Mucosa of descending colon (tissue), 3 donors: Measurements from ENCODE around the gene NFIC. TPM values are rescaled to one million over a fixed set of nuclear protein-coding genes. Genes with fewer than 3 reads are reported as not detected.

Experiments
- ATAC-seq: fragments of 200-7000 bp; cut with Tn5 transposase; one replicate; pipeline ENCODE4 v1.9.1; 2020; ENCODE audit warnings: mild to moderate bottlenecking, moderate library complexity
- DNase-seq, 3 donors: peaks; one replicate each; pipeline ENCODE4 v3.0.0-alpha.2; 2020
- H3K36me3 ChIP-seq: fragments of 200-600 bp; one replicate; pipeline ENCODE4 v1.8.0; 2021; ENCODE audit warnings: low read depth, mild to moderate bottlenecking
- H3K4me1 ChIP-seq: fragments of 200-600 bp; one replicate; pipeline ENCODE4 v1.8.0; 2021; ENCODE audit warnings: low read depth, mild to moderate bottlenecking
- H3K4me3 ChIP-seq: fragments of 200-600 bp; one replicate; pipeline ENCODE4 v1.8.0; 2021; ENCODE audit warnings: mild to moderate bottlenecking
- H3K9me3 ChIP-seq: fragments of 200-600 bp; one replicate; pipeline ENCODE4 v1.8.0; 2021; ENCODE audit warnings: mild to moderate bottlenecking
- intact Hi-C, 2 donors: fragments of 100-400 bp; cut with DNase I in 1 of 2; cut with micrococcal nuclease in 1 of 2; formaldehyde crosslinking; loops; one replicate each; pipeline versions ENCODE4 v1.11.0 to v1.11.1; 2022; cut with DNase I, micrococcal nuclease
- total RNA-seq, 3 donors: library from RNA; stranded (reverse); fragmentation: NEBNext Ultra II Directional in 2 of 3; extraction: Animal tissue kit (Norgen Biotek cat#: 25700) in 2 of 3; gene quantifications; one replicate each; pipeline versions ENCODE4 v1.2.1 to v1.2.4, GENCODE V29; 2021 to 2023
- TF ChIP-seq, protein P1 (sequence below): fragments of 200-600 bp; IDR thresholded peaks from one replicate; pipeline ENCODE4 v1.8.0; 2022; ENCODE audit warnings: antibody characterized with exemption, mild to moderate bottlenecking
- donor health status: DM: no; HTN: no; CAD: no; lungs with moderate emphysema.
- donor health status: DM: no; HTN: no; CAD: no.
- donor health status: DM: no; HTN: yes; CAD: no.

The NFIC gene
- total RNA-seq, 3 donors from 2014 or later: 38.4 to 210 (median 79.3) TPM

DNA sequence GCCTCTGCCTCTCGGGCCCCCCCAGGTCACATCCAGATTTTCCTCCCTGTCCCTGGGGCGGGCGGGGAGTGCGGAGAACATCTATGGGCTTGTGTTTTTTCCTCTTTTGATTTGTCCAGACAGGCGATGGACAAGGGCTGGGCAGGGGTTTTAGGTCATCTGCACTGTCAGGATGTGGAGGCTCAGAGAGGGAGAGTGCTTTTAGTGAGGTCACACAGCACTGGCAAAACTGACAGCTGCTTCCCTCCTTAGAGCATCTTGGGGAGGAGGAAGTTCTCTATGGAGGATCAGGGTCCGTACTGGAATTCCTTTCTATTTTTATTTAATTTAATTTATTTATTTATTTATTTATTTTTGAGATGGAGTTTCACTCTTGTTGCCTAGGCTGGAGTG, 38.9 kb downstream of the NFIC start:
- H3K4me1 ChIP-seq: peaks cover 6% of the 10 kb centered on the region

DNA sequence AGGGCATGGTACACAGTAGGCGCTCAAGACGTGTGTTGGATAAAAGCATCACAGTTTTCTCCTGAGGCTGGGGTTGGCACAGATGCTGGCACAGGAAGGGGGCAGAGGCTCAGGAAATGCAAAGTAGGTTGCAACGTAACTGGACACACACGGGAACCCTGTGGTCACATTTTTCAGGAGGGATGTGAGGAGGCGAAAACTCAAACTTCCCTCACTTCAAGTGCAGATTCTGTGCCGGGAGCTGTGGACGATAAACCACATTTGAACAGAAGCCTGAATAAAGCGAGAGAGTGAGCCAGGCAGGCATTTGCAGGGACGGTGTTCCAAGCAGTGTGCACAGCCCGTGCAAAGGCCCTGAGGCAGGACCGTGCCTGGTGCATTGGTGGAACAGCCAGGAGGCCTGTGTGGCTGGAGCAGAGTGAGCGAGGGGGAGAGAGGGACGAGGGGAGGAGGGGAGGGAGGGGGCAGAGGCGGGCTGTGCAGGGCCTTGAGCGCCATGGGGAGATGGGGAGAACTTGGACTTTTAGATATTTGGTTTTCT, 40.3 kb downstream of the NFIC start:
- no peak for DNase-seq
- Histone ChIP-seq H3K4me1 (peaks cover 6% of the 10 kb centered on the region), H3K4me3 (no peak overlapping the region), H3K9me3 (no peaks in the 10 kb centered on the region), H3K36me3 (no peaks in the 10 kb centered on the region)
- intact Hi-C loops: no loop called here
- TF ChIP-seq, protein P1, sequence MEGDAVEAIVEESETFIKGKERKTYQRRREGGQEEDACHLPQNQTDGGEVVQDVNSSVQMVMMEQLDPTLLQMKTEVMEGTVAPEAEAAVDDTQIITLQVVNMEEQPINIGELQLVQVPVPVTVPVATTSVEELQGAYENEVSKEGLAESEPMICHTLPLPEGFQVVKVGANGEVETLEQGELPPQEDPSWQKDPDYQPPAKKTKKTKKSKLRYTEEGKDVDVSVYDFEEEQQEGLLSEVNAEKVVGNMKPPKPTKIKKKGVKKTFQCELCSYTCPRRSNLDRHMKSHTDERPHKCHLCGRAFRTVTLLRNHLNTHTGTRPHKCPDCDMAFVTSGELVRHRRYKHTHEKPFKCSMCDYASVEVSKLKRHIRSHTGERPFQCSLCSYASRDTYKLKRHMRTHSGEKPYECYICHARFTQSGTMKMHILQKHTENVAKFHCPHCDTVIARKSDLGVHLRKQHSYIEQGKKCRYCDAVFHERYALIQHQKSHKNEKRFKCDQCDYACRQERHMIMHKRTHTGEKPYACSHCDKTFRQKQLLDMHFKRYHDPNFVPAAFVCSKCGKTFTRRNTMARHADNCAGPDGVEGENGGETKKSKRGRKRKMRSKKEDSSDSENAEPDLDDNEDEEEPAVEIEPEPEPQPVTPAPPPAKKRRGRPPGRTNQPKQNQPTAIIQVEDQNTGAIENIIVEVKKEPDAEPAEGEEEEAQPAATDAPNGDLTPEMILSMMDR: no peak
- no peak for ATAC-seq

More for the DNA sequence above, 38.9 kb downstream of the NFIC start:
- Histone ChIP-seq H3K9me3 (no peaks in the 10 kb centered on the region), H3K4me3 (no peak overlapping the region), H3K36me3 (no peaks in the 10 kb centered on the region)
- no peak for DNase-seq
- intact Hi-C loops: no loop called here
- TF ChIP-seq, protein P1: no peak
- ATAC-seq: no peak

DNA sequence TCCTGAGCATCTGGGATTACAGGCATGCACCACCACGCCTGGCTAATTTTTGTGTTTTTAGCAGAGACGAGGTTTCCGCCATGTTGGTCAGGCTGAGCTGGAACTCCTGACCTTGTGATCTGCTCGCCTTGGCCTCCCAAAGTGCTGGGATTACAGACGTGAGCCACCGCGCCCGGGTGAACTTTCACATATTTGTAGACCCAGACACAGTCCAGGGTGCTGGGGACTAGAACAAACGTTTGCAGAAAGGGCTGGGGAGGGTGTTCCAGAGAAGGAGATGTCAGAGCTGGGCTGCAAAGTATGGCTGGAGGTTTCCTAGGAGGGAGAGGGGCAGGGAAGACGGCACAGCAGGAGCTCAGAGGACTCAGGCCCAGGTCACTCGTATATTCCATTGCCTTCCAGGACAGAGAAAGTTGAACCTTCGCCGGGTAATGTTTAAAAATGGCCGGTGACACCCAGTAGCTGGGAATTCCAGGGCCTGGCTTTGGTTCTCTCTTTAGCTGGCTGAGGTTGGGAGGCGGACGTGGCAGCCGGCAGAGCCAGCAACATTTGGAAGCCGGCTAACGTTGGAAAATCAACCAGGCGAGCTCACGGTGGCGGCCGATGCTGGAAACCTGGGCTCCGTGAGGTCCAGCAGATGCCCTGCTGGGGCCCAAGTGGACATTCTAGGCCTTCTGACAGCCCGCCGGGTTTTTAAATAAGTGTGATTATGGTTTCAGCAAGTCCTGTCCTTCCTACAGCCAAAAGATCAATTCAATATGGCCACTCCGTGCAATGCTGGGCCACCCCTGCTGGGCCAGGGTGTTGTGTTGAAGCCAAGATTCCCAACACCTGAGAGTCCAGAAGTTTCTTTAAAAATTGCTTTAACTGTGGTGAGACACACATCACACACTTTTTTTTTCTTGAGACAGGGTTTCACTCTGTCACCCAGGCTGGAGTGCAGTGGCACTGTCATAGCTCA, 41.5 kb downstream of the NFIC start:
- no peak for ATAC-seq
- TF ChIP-seq, protein P1: no peak

DNA sequence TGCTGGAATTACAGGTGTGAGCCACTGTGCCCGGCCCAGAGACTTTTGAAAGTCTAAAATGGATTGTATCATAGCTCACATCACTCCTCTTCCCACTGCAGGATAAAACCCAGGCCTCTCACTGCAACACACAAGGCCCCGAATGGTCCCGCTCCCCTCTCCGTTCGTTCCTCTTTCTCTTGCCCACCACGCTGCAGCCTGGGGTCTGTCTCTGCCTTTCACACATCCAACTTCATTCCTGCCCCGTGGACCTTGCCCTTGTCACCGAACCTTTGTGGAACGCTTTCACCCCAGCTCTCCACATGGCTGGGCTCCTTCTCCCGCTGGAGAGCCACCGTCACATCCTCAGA, 42.6 kb downstream of the NFIC start:
- Histone ChIP-seq H3K4me1 (no peaks in the 10 kb centered on the region), H3K36me3 (no peaks in the 10 kb centered on the region), H3K4me3 (no peak overlapping the region), H3K9me3 (no peaks in the 10 kb centered on the region)
- DNase-seq (no peak), ATAC-seq (no peak)
- TF ChIP-seq, protein P1: no peak
- intact Hi-C loops: no loop called here

More for the DNA sequence above, 41.5 kb downstream of the NFIC start:
- Histone ChIP-seq H3K36me3 (no peaks in the 10 kb centered on the region), H3K4me1 (peaks cover 6% of the 10 kb centered on the region), H3K9me3 (no peaks in the 10 kb centered on the region), H3K4me3 (no peak overlapping the region)
- intact Hi-C loops: no loop called here
- DNase-seq: no peak

DNA sequence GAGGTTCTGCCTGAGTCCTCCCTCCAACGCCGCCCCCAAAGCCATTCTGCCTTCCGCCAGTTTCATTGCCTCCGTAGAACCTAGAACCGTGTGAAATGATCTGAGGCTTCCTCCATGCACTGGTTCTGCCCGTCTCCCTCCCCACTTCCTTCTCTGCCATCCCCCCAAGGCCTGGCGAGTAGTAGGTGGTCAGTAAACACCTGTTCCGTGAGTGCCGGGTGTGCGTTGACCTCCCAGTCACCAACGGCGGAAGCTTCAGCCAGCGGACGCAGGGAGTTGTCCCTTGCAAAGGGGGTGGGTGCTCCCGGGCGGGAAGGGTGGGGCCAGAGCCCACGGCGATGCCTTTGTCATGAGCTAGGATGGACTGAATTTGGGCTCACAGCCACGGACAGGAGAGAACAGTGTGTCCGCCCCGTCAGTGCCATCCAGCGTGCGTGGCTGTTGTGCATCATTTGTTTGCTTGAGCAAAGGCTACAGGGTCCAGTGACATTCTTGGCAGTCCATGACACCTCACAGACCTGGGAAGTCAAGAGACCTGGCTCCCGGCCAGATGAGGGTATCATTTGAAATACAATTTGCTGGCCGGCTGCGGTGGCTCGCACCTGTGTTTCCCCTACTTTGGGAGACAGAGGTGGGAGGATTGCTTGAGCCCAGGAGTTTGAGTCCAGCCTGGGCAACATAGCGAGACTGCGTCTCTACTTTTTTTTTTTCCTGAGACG, 43.1 kb downstream of the NFIC start:
- intact Hi-C loops: no loop called here
- TF ChIP-seq, protein P1: no peak
- no peak for ATAC-seq

More for the DNA sequence above, 43.1 kb downstream of the NFIC start:
- Histone ChIP-seq H3K36me3 (no peaks in the 10 kb centered on the region), H3K4me1 (no peaks in the 10 kb centered on the region), H3K4me3 (no peak overlapping the region), H3K9me3 (no peaks in the 10 kb centered on the region)
- DNase-seq: no peak
